GM12892 (cell line): ENCODE data around the gene GNAZ.

Experiments
- POLR2A ChIP-seq: IDR thresholded peaks from 2 replicates; pipeline ENCODE4 v1.6.1; 2011; ENCODE audit warnings: low read depth, low read length, control low read depth
- POLR2AphosphoS5 ChIP-seq: IDR thresholded peaks from 2 replicates; pipeline ENCODE4 v1.6.1; 2011; ENCODE audit warnings: low read depth, low read length, control low read depth
- TAF1 ChIP-seq: IDR thresholded peaks from 2 replicates; pipeline ENCODE4 v1.6.1; 2011; ENCODE audit warnings: low read depth, mild to moderate bottlenecking, control low read depth, low read length, borderline replicate concordance

- TF ChIP-seq TAF1 (no peak), POLR2A (no peak), POLR2AphosphoS5 (no peak)
These were observed 72.8 kb downstream of the GNAZ start for GRCh38 chr22:23143119-23143518.
